Type B pancreatic cell (in vitro differentiated cells): ENCODE measurements around the gene KCNA2. TPM values are rescaled to one million over a fixed set of nuclear protein-coding genes. Genes with fewer than 3 reads are reported as not detected.

Source experiments
- DNase-seq: peaks from one replicate; pipeline ENCODE4 v3.0.0; 2021; ENCODE audit warnings: mixed read lengths; ENCODE audit not compliant: unreplicated experiment; ENCODE audit errors: extremely low spot score
- H3K27ac Mint-ChIP-seq: 2 replicates; pipeline ENCODE4 v1.8.0; 2021; ENCODE audit warnings: mild to moderate bottlenecking, mixed read lengths
- H3K27me3 Mint-ChIP-seq: 2 replicates; pipeline ENCODE4 v1.8.0; 2021; ENCODE audit warnings: mixed read lengths
- H3K36me3 Mint-ChIP-seq: 2 replicates; pipeline ENCODE4 v1.8.0; 2021; ENCODE audit warnings: mixed read lengths
- H3K4me1 Mint-ChIP-seq: one replicate; pipeline ENCODE4 v1.8.0; 2021; ENCODE audit warnings: mixed read lengths; ENCODE audit not compliant: unreplicated experiment
- H3K4me3 Mint-ChIP-seq: 2 replicates; pipeline ENCODE4 v1.8.0; 2021; ENCODE audit warnings: mild to moderate bottlenecking, mixed read lengths
- H3K9me3 Mint-ChIP-seq: 2 replicates; pipeline ENCODE4 v1.8.0; 2021; ENCODE audit warnings: mixed read lengths
- CTCF ChIP-seq: fragments of 200-600 bp; sonication (generic); conservative IDR thresholded peaks from 2 replicates; pipeline ENCODE4 v1.5.0; 2021; ENCODE audit warnings: antibody characterized with exemption, mild to moderate bottlenecking
- total RNA-seq: library from RNA; stranded (reverse); gene quantifications from 2 replicates; pipeline ENCODE4 v1.2.1, GENCODE V29; 2021; ENCODE audit warnings: low replicate concordance

KCNA2 gene
- total RNA-seq, 1 donor from 2014 or later: 1.1 TPM

GRCh38 chr1:110549831-110550230, 56.3 kb downstream of the KCNA2 start:
- Mint-ChIP-seq H3K36me3 (no peaks in the 10 kb centered on the region), H3K4me3 (no peak overlapping the region), H3K27ac (no peak overlapping the region), H3K9me3 (no peaks in the 10 kb centered on the region), H3K27me3 (peaks cover 76% of the 10 kb centered on the region), H3K4me1 (no peaks in the 10 kb centered on the region)
- no peak for TF ChIP-seq CTCF
- DNase-seq: no peak

DNA sequence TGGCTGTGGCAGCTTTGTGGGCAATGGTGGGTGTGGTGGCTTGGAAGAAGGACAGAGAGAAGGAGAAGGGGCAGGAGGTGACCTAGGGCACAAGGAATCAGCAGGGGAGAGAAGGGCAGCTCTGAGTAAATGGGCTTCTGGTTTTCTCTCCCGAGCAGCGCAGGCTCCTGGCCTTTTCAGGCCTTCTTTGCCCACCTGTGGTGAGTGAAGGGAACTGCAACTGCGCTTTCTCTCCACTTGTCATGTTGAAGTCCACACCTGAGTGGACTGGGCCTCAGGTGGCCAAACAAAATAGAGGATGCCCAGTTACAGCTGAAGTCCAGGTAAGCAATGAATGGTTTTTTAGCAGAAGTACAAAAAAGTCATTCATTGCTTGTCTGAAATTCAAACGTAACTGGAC, 57.8 kb downstream of the KCNA2 start:
- H3K9me3 Mint-ChIP-seq: no peaks in the 10 kb centered on the region
- no peak overlapping the region for H3K27ac Mint-ChIP-seq
- peaks cover 69% of the 10 kb centered on the region for H3K27me3 Mint-ChIP-seq
- peak; percentile 70 for TF ChIP-seq CTCF
- no peak overlapping the region for H3K4me3 Mint-ChIP-seq
- H3K36me3 Mint-ChIP-seq: no peaks in the 10 kb centered on the region
- no peaks in the 10 kb centered on the region for H3K4me1 Mint-ChIP-seq
- no peak for DNase-seq

GRCh38 chr1:110547017-110547416, 59.1 kb downstream of the KCNA2 start:
- DNase-seq: no peak
- H3K27me3 Mint-ChIP-seq: peaks cover 56% of the 10 kb centered on the region
- no peak overlapping the region for H3K4me3 Mint-ChIP-seq
- H3K9me3 Mint-ChIP-seq: no peaks in the 10 kb centered on the region
- TF ChIP-seq CTCF: no peak
- no peaks in the 10 kb centered on the region for H3K36me3 Mint-ChIP-seq
- H3K27ac Mint-ChIP-seq: no peak overlapping the region
- no peaks in the 10 kb centered on the region for H3K4me1 Mint-ChIP-seq

DNA sequence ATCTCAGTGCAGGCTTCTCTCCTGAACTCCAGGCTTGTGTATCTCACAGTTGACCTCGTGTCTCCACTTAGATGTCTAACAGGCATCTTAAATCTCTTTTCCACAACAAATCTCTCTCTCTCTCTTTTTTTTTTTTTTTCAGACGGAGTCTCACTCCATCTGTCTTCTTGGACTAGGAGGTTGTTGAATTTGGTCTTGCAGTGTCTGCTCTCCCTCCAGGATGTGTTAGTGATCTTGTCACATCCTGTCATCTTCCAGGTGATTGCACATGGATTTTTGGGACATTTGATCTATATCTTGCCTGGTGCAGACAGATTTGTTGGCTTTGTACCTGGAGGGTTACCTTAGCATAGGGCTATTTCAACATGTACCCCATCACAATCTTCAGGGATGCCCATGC, 60.7 kb downstream of the KCNA2 start:
- Mint-ChIP-seq H3K36me3 (no peaks in the 10 kb centered on the region), H3K4me1 (no peaks in the 10 kb centered on the region), H3K27ac (no peak overlapping the region), H3K4me3 (no peak overlapping the region), H3K27me3 (peaks cover 49% of the 10 kb centered on the region), H3K9me3 (no peaks in the 10 kb centered on the region)
- DNase-seq: no peak
- TF ChIP-seq CTCF: no peak

GRCh38 chr1:110544753-110545152, 61.4 kb downstream of the KCNA2 start:
- DNase-seq: no peak
- Mint-ChIP-seq H3K4me3 (no peak overlapping the region), H3K27me3 (peaks cover 44% of the 10 kb centered on the region), H3K9me3 (no peaks in the 10 kb centered on the region), H3K36me3 (no peaks in the 10 kb centered on the region), H3K4me1 (no peaks in the 10 kb centered on the region), H3K27ac (no peak overlapping the region)
- TF ChIP-seq CTCF: no peak

Other genes starting within 250 kb of the KCNA2 start
- gene SLC16A4, start 215.3 kb downstream of the KCNA2 start, total RNA-seq: 2.0 and 5.4 TPM in 2 replicates
- gene LAMTOR5, start 198.7 kb downstream of the KCNA2 start, total RNA-seq: 131 and 142 TPM in 2 replicates
- 0.29 TPM in 2 replicates for gene PROK1, start 155.2 kb downstream of the KCNA2 start, total RNA-seq
- not detected in 2 replicates for gene KCNA10, start 87.2 kb downstream of the KCNA2 start, total RNA-seq
- gene KCNA3, start 68.6 kb upstream of the KCNA2 start, total RNA-seq: 0.94 and 1.9 TPM in 2 replicates